Pancreas (tissue), 10 donors: ENCODE measurements around the gene CAMK1D. TPM values are rescaled to one million over a fixed set of nuclear protein-coding genes. Genes with fewer than 3 reads are reported as not detected.

Source experiments
- ATAC-seq, 4 donors: fragments of 200-7000 bp; cut with Tn5 transposase; one replicate each; pipeline versions ENCODE4 v1.8.0 to v1.9.1; 2020; ENCODE audit warnings: mild to moderate bottlenecking in 4 of 4, moderate library complexity in 4 of 4
- DNase-seq, 6 donors: peaks; one replicate each; pipeline ENCODE4 v3.0.0-alpha.2; 2020
- FAIRE-seq: peaks from 2 replicates; lab custom pipeline; 2012; peaks lifted over from hg19 to GRCh38; lab: Jason Lieb, UNC
- H3K27ac ChIP-seq, 4 donors: fragments of 200-600 bp; sonication (generic); 1 replicate in 3 of 4; 2 replicates in 1 of 4; pipeline versions ENCODE4 v1.5.0 to v1.8.0; 2020
- H3K27me3 ChIP-seq, 4 donors: fragments of 200-600 bp; one replicate each; pipeline ENCODE4 v1.8.0; 2021
- H3K36me3 ChIP-seq, 3 donors: fragments of 200-600 bp; sonication (generic) in 1 of 3; one replicate each; pipeline versions ENCODE4 v1.5.0 to v1.8.0; 2020 to 2021
- H3K4me1 ChIP-seq, 3 donors: fragments of 200-600 bp; one replicate each; pipeline ENCODE4 v1.8.0; 2021
- H3K4me3 ChIP-seq, 4 donors: fragments of 200-600 bp; sonication (generic) in 2 of 4; one replicate each; pipeline versions ENCODE4 v1.5.0 to v1.8.0; 2020 to 2021
- H3K9me3 ChIP-seq, 4 donors: fragments of 200-600 bp; one replicate each; pipeline ENCODE4 v1.8.0; 2021
- CTCF ChIP-seq, 4 donors: fragments of 200-600 bp; sonication (generic) in 3 of 4; IDR thresholded peaks; one replicate each; pipeline versions ENCODE4 v1.5.0 to v1.8.0; 2021; ENCODE audit warnings: antibody characterized with exemption in 4 of 4
- WGBS, 2 donors: extraction: QIAGEN DNeasy Blood & Tissue Kit; methylation state at CpG; one replicate each; pipeline ENCODE4 v1.1.7; 2013; 5-methylcytosine and 5-hydroxymethylcytosine counted together
- intact Hi-C, 3 donors: fragments of 100-400 bp; cut with DNase I; formaldehyde crosslinking; loops; one replicate each; pipeline versions ENCODE4 v1.11.1 to v1.14.2; 2022
- polyA plus RNA-seq, 2 donors: library from polyadenylated mRNA; stranded (reverse); fragments of 200-250 nt; gene quantifications; one replicate each; pipeline ENCODE4 v1.2.3, GENCODE V29; 2013
- total RNA-seq, 6 donors: library from RNA; stranded (reverse); fragmentation: NEBNext Ultra II Directional in 4 of 6; extraction: Animal tissue kit (Norgen Biotek cat#: 25700) in 4 of 6; gene quantifications; one replicate each; pipeline versions ENCODE4 v1.2.1 to v1.2.4, GENCODE V29; 2021 to 2023
- donor health status: healthy with polysubstance abuse.
- donor health status: DM: no; HTN: no; CAD: no; lungs with moderate emphysema.
- donor health status: DM: no; HTN: no; CAD: no.
- donor health status: control.
- donor health status: control.
- donor health status: Bipolar disorder and iron deficiency.
- donor health status: DM: yes; HTN: yes; CAD: no.
- donor health status: DM: no; HTN: no; CAD: no.
- donor health status: DM: no; HTN: no; CAD: no.
- donor health status: DM: yes; HTN: yes; CAD: no.

CAMK1D gene
- total and polyA plus RNA-seq, 8 donors, result 2.9 to 30.1 (median 22.7) TPM

DNA sequence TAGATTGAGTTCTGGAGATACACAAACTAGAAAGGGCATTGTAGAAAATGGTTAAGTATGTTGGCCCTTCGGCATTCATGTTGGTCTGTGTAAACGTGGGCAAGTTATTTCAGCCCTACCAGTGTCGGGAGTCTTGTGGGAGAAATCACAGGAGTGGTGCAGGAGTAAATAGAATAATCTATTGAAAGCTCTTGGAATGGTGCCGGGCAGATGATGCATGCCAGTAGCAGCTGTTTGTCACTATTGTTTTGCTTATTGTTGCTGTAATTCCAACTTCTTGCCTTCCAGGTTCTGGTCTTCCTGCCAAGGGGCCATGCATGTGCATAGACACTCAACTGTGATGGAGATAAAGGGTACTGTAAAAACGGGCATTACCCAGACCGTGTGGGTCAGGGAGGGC, 259.4 kb downstream of the CAMK1D start:
- 35 to 39% methylated on average over 6 of the region's 6 CpGs for WGBS, 2 donors
- H3K36me3 ChIP-seq, result no peaks in the 10 kb centered on the region
- TF ChIP-seq CTCF (IDR thresholded peaks at IDR 0.05), result no peak
- no peaks in the 10 kb centered on the region for H3K9me3 ChIP-seq
- DNase-seq, result peak in 3 of 6 donors; percentile 28 to 58 (median 35)
- no peak overlapping the region for H3K27ac ChIP-seq
- FAIRE-seq, result no peak
- peak in 1 of 4 donors; percentile 27 for ATAC-seq
- H3K4me1 ChIP-seq, result peaks cover 7 to 14% (median 12%) of the 10 kb centered on the region in 3 donors
- intact Hi-C loops, result no loop called here
- no peak overlapping the region for H3K4me3 ChIP-seq
- H3K27me3 ChIP-seq, result no peaks in the 10 kb centered on the region

- H3K27me3 ChIP-seq, result no peaks in the 10 kb centered on the region
- FAIRE-seq, result no peak
- H3K36me3 ChIP-seq, result no peaks in the 10 kb centered on the region
- no peak overlapping the region for H3K27ac ChIP-seq
- no peak overlapping the region for H3K4me3 ChIP-seq
- no peak for ATAC-seq
- intact Hi-C loops, result no loop called here
- no peak for TF ChIP-seq CTCF (IDR thresholded peaks at IDR 0.05)
- no peaks in the 10 kb centered on the region for H3K9me3 ChIP-seq
- DNase-seq, result no peak
- WGBS, 2 donors, result 91 to 99% methylated on average over 7 of the region's 7 CpGs
- peaks cover 7 to 14% (median 12%) of the 10 kb centered on the region in 3 donors for H3K4me1 ChIP-seq
Observed at GRCh38 chr10:12609435-12609834, 260.1 kb downstream of the CAMK1D start.

DNA sequence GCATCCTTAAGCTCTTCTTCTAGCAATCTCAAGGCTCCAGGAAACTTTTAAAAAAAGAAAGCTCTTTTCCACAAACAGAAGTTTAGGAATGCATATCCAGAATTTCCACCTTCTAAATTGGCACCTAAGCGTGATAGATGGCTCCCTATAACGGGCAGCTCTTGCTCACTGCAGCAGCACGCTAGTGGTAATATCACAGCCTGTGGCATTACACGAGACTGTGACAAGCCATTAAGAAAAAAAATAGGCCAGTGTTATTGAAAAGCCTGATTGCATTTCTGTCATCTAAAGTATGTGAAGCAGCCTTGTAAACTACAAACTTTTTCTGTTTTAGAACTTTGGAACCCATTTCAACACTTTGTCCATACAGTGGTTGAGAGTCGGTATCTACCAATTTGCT, 263.8 kb downstream of the CAMK1D start:
- Histone ChIP-seq H3K4me3 (no peak overlapping the region), H3K9me3 (no peaks in the 10 kb centered on the region), H3K27me3 (no peaks in the 10 kb centered on the region), H3K27ac (no peak overlapping the region), H3K36me3 (no peaks in the 10 kb centered on the region), H3K4me1 (peaks cover 6 to 13% (median 9%) of the 10 kb centered on the region in 3 donors)
- FAIRE-seq (no peak), ATAC-seq (no peak), DNase-seq (no peak)
- intact Hi-C loops, result no loop called here
- WGBS, 2 donors, result 89 to 90% methylated on average over 5 of the region's 5 CpGs
- TF ChIP-seq CTCF (IDR thresholded peaks at IDR 0.05), result no peak

GRCh38 chr10:12614177-12614995, 265.0 kb downstream of the CAMK1D start:
- no peaks in the 10 kb centered on the region for H3K36me3 ChIP-seq
- no peak overlapping the region for H3K27ac ChIP-seq
- 86 to 87% methylated on average over 9 of the region's 9 CpGs for WGBS, 2 donors
- DNase-seq (no peak), ATAC-seq (no peak), FAIRE-seq (no peak)
- no peaks in the 10 kb centered on the region for H3K9me3 ChIP-seq
- H3K4me3 ChIP-seq, result no peak overlapping the region
- peaks cover 4 to 13% (median 6%) of the 10 kb centered on the region in 3 donors for H3K4me1 ChIP-seq
- H3K27me3 ChIP-seq, result no peaks in the 10 kb centered on the region
- intact Hi-C loops, result no loop called here
- no peak for TF ChIP-seq CTCF (IDR thresholded peaks at IDR 0.05)
